ENCODE data around the gene CRACR2A.

CRACR2A gene

GRCh38 chr12:3600039-3600720 is 152.7 kb downstream of the CRACR2A start:
- no peak for DNase-seq (ENCODE audit: low read depth in 2 of 2)

GRCh38 chr12:3598896-3599860 is 153.7 kb downstream of the CRACR2A start:
- no peak for DNase-seq (ENCODE audit: low read depth in 2 of 2)

- DNase-seq (ENCODE audit: low read depth in 2 of 2), result no peak
Observed at GRCh38 chr12:3597526-3598210, 155.2 kb downstream of the CRACR2A start.

- DNase-seq (ENCODE audit: low read depth in 2 of 2), result no peak
Observed at GRCh38 chr12:3596703-3597415, 156.1 kb downstream of the CRACR2A start.

- no peak for DNase-seq (ENCODE audit: low read depth in 2 of 2)
Observed at GRCh38 chr12:3595721-3596120, 157.2 kb downstream of the CRACR2A start.

- DNase-seq (ENCODE audit: low read depth in 2 of 2), result no peak
Observed at GRCh38 chr12:3594966-3595365, 157.9 kb downstream of the CRACR2A start.

- no peak for DNase-seq (ENCODE audit: low read depth in 2 of 2)
Observed at GRCh38 chr12:3593906-3594483, 158.9 kb downstream of the CRACR2A start.

GRCh38 chr12:3592856-3593625 is 159.9 kb downstream of the CRACR2A start:
- no peak for DNase-seq (ENCODE audit: low read depth in 2 of 2)

GRCh38 chr12:3589745-3590144 is 163.2 kb downstream of the CRACR2A start:
- no peak for DNase-seq (ENCODE audit: low read depth in 2 of 2)

GRCh38 chr12:3587402-3588013 is 165.4 kb downstream of the CRACR2A start:
- no peak for DNase-seq (ENCODE audit: low read depth in 2 of 2)

GRCh38 chr12:3583656-3584334 is 169.1 kb downstream of the CRACR2A start:
- DNase-seq (ENCODE audit: low read depth in 2 of 2), result no peak

GRCh38 chr12:3580094-3580749 is 172.7 kb downstream of the CRACR2A start:
- no peak for DNase-seq (ENCODE audit: low read depth in 2 of 2)

- DNase-seq (ENCODE audit: low read depth in 2 of 2), result no peak
Observed at GRCh38 chr12:3579446-3580093, 173.3 kb downstream of the CRACR2A start.

GRCh38 chr12:3578557-3578956 is 174.4 kb downstream of the CRACR2A start:
- no peak for DNase-seq (ENCODE audit: low read depth in 2 of 2)

- DNase-seq (ENCODE audit: low read depth in 2 of 2), result no peak
Observed at GRCh38 chr12:3576891-3577290, 176.0 kb downstream of the CRACR2A start.

GRCh38 chr12:3574986-3575385 is 177.9 kb downstream of the CRACR2A start:
- DNase-seq (ENCODE audit: low read depth in 2 of 2), result no peak

GRCh38 chr12:3572560-3572959 is 180.3 kb downstream of the CRACR2A start:
- no peak for DNase-seq (ENCODE audit: low read depth in 2 of 2)

GRCh38 chr12:3571724-3572123 is 181.2 kb downstream of the CRACR2A start:
- no peak for DNase-seq (ENCODE audit: low read depth in 2 of 2)

Measured in fibroblast of skin of left quadriceps (primary cell).